Testis (tissue), 2 donors: Measurements from ENCODE around the gene TM2D1.

Experiments
- POLR2A ChIP-seq: fragments of 450-650 bp; IDR thresholded peaks from one replicate; pipeline ENCODE4 v1.6.1; 2017; ENCODE audit warnings: antibody characterized with exemption, mild to moderate bottlenecking, moderate library complexity
- TF ChIP-seq, protein P1 (sequence below), 3 experiments: fragments of 450-650 bp in 2 of 3; fragments of 200-600 bp in 1 of 3; sonication (generic) in 1 of 3; IDR thresholded peaks; one replicate each; pipeline ENCODE4 v1.5.1; 2016 to 2019; ENCODE audit warnings: antibody characterized with exemption in 3 of 3, mild to moderate bottlenecking in 2 of 3, moderate library complexity in 1 of 3

DNA sequence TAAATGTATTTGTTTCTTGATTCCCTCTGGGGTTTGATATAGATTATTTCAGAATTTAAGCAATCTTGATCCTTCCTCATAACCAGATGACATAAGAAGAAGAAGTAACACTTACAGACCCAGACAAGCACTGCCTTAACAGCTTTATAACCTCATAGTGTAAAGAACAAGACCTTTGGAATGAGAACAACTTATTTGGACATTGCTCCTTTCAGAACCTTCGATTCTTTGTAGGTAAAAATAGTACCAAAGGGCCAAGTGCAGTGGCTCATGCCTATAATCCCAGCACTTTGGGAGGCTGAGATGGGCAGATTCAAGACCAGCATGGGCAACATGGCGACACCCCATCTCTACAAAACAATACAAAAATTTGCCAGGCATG, 15.0 kb downstream of the TM2D1 start:
- TF ChIP-seq, protein P1, sequence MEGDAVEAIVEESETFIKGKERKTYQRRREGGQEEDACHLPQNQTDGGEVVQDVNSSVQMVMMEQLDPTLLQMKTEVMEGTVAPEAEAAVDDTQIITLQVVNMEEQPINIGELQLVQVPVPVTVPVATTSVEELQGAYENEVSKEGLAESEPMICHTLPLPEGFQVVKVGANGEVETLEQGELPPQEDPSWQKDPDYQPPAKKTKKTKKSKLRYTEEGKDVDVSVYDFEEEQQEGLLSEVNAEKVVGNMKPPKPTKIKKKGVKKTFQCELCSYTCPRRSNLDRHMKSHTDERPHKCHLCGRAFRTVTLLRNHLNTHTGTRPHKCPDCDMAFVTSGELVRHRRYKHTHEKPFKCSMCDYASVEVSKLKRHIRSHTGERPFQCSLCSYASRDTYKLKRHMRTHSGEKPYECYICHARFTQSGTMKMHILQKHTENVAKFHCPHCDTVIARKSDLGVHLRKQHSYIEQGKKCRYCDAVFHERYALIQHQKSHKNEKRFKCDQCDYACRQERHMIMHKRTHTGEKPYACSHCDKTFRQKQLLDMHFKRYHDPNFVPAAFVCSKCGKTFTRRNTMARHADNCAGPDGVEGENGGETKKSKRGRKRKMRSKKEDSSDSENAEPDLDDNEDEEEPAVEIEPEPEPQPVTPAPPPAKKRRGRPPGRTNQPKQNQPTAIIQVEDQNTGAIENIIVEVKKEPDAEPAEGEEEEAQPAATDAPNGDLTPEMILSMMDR (IDR thresholded peaks at IDR 0.05) = no peak
- TF ChIP-seq POLR2A = no peak
